Mucosa of stomach (tissue), 1 donor: ENCODE data around the gene GREM1.

Source experiments
- H3K27me3 ChIP-seq: one replicate; pipeline ENCODE4 v1.7.0; 2013; ENCODE audit warnings: mild to moderate bottlenecking, low read length; ENCODE audit not compliant: control insufficient read depth, insufficient read depth
- H3K36me3 ChIP-seq: one replicate; pipeline ENCODE4 v1.7.0; 2013; ENCODE audit warnings: low read length; ENCODE audit not compliant: control insufficient read depth, insufficient read depth
- H3K4me1 ChIP-seq: one replicate; pipeline ENCODE4 v1.7.0; 2013; ENCODE audit warnings: mild to moderate bottlenecking, low read length; ENCODE audit not compliant: control insufficient read depth, insufficient read depth
- H3K4me3 ChIP-seq: one replicate; pipeline ENCODE4 v1.7.0; 2013; ENCODE audit warnings: low read length
- H3K9ac ChIP-seq: one replicate; pipeline ENCODE4 v1.7.0; 2013; ENCODE audit warnings: mild to moderate bottlenecking, low read length, moderate library complexity
- H3K9me3 ChIP-seq: one replicate; pipeline ENCODE4 v1.7.0; 2013; ENCODE audit warnings: mild to moderate bottlenecking, low read length, moderate library complexity; ENCODE audit not compliant: control insufficient read depth
- donor health status: Pancreatic carcinoma.

Gene GREM1

DNA sequence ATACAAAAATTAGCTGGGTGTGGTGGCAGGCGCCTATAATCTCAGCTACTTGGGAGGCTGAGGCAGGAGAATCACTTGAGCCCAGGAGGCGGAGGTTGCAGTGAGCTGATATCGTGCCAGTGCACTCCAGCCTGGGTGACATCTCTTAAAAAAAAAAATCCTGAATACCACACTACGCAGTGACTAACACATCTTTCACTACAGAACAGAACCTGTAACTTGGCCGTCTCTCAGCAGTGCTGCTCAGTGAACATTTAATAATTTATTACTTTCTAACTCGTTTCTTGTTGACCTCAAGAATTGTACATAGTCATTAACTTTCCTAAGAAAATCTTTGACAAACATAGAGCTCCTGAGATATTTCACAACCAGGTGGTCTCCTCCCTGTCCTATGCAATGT is 3.8 kb downstream of the GREM1 start:
- no peak overlapping the region for H3K9ac ChIP-seq
- no peaks in the 10 kb centered on the region for H3K9me3 ChIP-seq
- H3K4me3 ChIP-seq: no peak overlapping the region
- H3K36me3 ChIP-seq: no peaks in the 10 kb centered on the region
- H3K4me1 ChIP-seq: peaks cover 10% of the 10 kb centered on the region
- peaks cover 46% of the 10 kb centered on the region for H3K27me3 ChIP-seq

DNA sequence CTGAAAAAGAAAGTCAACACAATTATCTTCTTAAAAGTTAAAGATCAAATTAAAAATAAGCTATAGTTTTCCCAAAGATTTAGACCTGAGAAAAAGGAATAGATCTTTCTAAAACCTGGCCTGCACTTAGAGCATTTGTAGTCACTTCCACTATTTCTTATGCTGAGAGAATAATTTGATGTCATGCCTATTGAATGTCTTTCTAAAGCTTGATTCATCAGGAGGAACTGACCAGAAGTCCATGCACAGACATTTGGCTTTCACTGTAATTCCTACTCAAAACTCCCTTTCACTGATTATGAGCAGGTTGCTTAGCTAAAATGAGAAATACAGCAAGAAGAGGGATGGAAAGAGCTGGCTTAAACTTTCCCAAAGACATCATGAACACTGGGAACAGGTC is 4.3 kb downstream of the GREM1 start:
- Histone ChIP-seq H3K36me3 (no peaks in the 10 kb centered on the region), H3K4me3 (no peak overlapping the region), H3K4me1 (peaks cover 10% of the 10 kb centered on the region), H3K9ac (no peak overlapping the region), H3K9me3 (no peaks in the 10 kb centered on the region), H3K27me3 (peaks cover 41% of the 10 kb centered on the region)

DNA sequence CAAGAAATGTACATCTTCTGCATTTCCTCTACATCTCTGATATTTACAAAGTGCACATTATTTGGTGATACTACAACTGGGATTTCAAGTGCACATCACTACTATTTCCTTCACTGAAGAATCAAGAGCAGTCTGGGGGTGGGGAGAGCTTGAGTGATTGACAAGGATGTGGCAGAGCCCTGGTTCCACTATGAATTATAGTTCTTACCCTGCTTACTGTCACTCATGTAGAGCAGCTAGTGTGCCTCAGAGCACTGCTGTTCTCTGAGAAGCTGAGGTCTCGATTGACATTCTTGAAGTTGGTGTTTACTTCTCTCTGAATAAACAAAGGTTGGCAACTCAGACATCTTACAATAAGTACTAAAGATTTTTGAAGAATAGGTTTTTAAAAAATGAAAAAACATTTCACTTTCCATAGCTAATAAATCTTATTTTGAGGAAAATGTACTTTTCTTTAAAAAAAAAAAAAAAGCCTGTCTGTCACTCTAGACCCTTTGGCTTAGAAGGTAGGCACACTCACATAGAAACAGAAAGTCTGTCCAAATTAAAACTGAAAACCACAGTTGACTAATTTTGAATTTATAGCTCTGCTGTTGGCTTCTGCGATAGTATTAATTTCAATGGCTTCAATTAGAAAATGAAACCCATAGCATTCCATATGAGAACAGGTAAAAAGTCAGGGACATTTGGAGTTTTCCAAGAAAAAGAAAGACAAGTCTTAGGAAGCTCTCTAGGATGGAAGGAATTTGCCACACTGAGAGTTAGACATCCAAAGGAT is 5.6 kb downstream of the GREM1 start:
- Histone ChIP-seq H3K9ac (no peak overlapping the region), H3K4me3 (no peak overlapping the region), H3K4me1 (peaks cover 5% of the 10 kb centered on the region), H3K9me3 (no peaks in the 10 kb centered on the region), H3K36me3 (no peaks in the 10 kb centered on the region), H3K27me3 (peaks cover 29% of the 10 kb centered on the region)

DNA sequence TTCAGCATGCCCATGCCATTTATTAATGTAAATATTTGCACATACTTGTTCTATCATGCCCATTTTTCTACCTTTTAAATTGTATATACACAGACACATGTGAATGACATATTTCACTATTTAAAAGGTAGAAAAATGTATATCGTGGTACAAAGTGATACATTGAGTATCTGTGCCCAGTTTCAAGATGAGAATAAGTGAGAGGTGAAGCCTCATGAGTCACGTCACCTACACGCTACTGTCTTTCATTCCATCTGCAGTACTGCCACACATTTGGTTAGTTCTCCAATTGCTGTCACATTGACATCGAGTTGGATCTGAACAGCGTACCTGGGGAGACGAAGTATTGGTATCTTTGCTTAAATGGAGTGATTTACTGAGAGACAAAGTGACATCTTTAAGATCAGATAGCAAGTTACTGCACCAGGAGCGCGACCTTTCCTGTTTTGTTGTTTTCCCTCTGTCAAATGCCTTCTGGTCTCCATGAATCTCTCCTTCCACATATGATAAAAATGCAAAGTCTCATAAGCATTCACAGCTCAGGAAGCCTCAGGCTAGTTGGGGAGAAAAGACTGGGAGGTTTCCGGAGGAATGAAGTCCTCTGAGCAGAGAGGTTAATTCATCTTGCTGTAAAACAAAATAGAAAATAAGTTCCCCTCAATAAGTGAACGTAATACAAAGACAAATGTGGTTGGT is 12.0 kb downstream of the GREM1 start:
- Histone ChIP-seq H3K27me3 (peaks cover 12% of the 10 kb centered on the region), H3K4me1 (peaks cover 6% of the 10 kb centered on the region), H3K4me3 (no peak overlapping the region), H3K36me3 (no peaks in the 10 kb centered on the region), H3K9ac (no peak overlapping the region), H3K9me3 (no peaks in the 10 kb centered on the region)

DNA sequence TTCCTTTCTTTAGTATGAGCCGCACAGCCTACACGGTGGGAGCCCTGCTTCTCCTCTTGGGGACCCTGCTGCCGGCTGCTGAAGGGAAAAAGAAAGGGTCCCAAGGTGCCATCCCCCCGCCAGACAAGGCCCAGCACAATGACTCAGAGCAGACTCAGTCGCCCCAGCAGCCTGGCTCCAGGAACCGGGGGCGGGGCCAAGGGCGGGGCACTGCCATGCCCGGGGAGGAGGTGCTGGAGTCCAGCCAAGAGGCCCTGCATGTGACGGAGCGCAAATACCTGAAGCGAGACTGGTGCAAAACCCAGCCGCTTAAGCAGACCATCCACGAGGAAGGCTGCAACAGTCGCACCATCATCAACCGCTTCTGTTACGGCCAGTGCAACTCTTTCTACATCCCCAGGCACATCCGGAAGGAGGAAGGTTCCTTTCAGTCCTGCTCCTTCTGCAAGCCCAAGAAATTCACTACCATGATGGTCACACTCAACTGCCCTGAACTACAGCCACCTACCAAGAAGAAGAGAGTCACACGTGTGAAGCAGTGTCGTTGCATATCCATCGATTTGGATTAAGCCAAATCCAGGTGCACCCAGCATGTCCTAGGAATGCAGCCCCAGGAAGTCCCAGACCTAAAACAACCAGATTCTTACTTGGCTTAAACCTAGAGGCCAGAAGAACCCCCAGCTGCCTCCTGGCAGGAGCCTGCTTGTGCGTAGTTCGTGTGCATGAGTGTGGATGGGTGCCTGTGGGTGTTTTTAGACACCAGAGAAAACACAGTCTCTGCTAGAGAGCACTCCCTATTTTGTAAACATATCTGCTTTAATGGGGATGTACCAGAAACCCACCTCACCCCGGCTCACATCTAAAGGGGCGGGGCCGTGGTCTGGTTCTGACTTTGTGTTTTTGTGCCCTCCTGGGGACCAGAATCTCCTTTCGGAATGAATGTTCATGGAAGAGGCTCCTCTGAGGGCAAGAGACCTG is 13.2 kb downstream of the GREM1 start:
- H3K4me1 ChIP-seq: peaks cover 6% of the 10 kb centered on the region
- H3K4me3 ChIP-seq: no peak overlapping the region
- H3K27me3 ChIP-seq: peaks cover 12% of the 10 kb centered on the region
- H3K9ac ChIP-seq: no peak overlapping the region
- H3K9me3 ChIP-seq: no peaks in the 10 kb centered on the region
- H3K36me3 ChIP-seq: no peaks in the 10 kb centered on the region

DNA sequence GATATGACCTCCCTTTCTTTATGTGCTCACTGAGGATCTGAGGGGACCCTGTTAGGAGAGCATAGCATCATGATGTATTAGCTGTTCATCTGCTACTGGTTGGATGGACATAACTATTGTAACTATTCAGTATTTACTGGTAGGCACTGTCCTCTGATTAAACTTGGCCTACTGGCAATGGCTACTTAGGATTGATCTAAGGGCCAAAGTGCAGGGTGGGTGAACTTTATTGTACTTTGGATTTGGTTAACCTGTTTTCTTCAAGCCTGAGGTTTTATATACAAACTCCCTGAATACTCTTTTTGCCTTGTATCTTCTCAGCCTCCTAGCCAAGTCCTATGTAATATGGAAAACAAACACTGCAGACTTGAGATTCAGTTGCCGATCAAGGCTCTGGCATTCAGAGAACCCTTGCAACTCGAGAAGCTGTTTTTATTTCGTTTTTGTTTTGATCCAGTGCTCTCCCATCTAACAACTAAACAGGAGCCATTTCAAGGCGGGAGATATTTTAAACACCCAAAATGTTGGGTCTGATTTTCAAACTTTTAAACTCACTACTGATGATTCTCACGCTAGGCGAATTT is 14.9 kb downstream of the GREM1 start:
- Histone ChIP-seq H3K9me3 (no peaks in the 10 kb centered on the region), H3K4me3 (no peak overlapping the region), H3K36me3 (no peaks in the 10 kb centered on the region), H3K9ac (no peak overlapping the region), H3K4me1 (peaks cover 6% of the 10 kb centered on the region), H3K27me3 (peaks cover 12% of the 10 kb centered on the region)

DNA sequence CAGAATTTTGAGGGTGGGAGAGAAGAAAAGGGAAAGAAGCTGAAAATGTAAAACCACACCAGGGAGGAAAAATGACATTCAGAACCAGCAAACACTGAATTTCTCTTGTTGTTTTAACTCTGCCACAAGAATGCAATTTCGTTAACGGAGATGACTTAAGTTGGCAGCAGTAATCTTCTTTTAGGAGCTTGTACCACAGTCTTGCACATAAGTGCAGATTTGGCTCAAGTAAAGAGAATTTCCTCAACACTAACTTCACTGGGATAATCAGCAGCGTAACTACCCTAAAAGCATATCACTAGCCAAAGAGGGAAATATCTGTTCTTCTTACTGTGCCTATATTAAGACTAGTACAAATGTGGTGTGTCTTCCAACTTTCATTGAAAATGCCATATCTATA is 15.5 kb downstream of the GREM1 start:
- peaks cover 12% of the 10 kb centered on the region for H3K27me3 ChIP-seq
- H3K4me1 ChIP-seq: peaks cover 6% of the 10 kb centered on the region
- H3K9me3 ChIP-seq: no peaks in the 10 kb centered on the region
- H3K9ac ChIP-seq: no peak overlapping the region
- no peak overlapping the region for H3K4me3 ChIP-seq
- H3K36me3 ChIP-seq: no peaks in the 10 kb centered on the region

DNA sequence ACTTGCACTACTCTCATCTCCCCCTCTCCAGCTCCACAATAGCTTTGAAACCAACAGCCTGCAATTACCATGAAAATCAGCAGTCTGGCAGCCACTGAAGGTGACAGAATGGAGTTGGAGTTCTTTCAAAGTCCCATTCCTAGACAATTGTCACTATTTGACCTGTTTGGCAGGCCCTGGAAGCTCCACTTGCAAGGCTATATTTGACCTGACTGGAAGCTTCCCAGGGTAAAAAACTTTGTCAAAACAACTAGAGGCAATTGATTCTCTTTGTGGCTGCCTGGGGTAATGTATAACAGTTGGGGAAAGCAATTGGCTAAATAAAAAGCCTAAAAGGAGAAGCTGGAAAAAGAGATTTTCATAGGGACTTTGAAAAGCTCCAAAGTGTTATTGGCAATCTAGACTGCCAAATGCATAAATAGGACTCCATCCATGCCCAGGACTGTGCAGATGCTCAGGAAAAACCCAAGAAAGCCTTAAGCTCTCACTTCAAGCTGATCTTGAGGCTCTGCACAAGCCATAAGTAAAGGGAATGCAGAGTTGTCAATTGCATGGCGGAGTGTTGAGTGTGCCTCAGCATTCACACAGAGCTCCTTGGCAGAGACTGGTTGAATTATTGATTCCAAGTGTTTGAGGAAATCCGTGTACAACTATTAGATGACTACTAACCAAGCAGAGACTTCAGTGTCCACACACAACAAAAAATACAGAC is 18.3 kb downstream of the GREM1 start:
- Histone ChIP-seq H3K36me3 (no peaks in the 10 kb centered on the region), H3K4me3 (no peak overlapping the region), H3K27me3 (peaks cover 15% of the 10 kb centered on the region), H3K4me1 (peaks cover 1% of the 10 kb centered on the region), H3K9me3 (no peaks in the 10 kb centered on the region), H3K9ac (no peak overlapping the region)

DNA sequence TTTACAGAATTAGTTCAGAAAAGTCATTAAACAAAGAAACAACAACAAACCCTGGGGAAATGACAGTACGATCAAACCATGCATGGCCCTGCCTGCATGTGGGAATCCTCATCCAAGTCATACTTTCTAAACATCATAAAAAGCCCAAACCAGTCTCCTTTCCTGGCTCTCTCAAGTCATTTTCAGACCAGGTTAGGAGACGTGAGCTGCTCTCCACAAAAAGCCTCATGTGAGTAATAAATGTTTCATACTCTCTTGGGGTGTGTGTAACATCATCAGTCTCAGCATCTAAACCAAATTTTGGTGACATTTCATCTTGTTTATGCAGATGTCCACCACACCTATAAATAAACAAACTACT is 18.9 kb downstream of the GREM1 start:
- H3K36me3 ChIP-seq: no peaks in the 10 kb centered on the region
- H3K9me3 ChIP-seq: no peaks in the 10 kb centered on the region
- no peak overlapping the region for H3K4me3 ChIP-seq
- H3K4me1 ChIP-seq: no peaks in the 10 kb centered on the region
- H3K9ac ChIP-seq: no peak overlapping the region
- H3K27me3 ChIP-seq: peaks cover 10% of the 10 kb centered on the region

DNA sequence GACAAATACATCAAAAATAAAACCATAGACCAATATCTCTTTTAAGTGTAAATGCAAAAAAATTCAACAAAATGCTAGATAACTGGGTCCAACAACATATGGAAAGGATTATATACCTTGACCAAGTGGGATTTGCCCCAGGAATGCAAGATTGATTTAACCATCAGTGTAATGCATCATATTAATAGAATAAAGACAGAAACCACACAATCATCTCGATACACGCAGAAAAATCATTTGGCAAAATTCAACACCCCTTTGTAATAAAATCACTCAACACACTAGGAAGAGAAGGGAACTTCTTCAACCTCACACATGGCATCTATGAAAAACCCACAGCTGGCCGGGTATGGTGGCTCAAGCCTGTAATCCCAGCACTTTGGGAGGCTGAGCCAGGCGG is 19.5 kb downstream of the GREM1 start:
- Histone ChIP-seq H3K36me3 (no peaks in the 10 kb centered on the region), H3K27me3 (peaks cover 7% of the 10 kb centered on the region), H3K4me1 (no peaks in the 10 kb centered on the region), H3K9ac (no peak overlapping the region), H3K4me3 (no peak overlapping the region), H3K9me3 (no peaks in the 10 kb centered on the region)

DNA sequence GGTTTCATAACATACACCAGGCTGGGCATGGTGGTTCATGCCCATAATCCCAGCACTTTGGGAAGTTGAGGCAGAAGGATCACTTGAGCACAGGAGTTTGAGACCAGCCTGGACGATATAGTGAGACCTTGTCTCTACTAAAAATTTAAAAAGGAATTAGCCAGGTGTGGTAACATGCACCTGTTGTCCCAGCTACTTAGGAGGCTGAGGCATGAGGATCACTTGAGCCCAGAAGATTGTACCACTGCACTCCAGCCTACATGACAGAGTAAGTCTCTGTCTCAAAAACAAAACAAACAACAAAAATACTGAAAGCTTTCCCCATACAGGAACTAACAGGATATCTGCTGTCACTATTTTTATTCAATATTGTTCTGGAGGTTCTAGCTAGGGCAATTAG is 20.9 kb downstream of the GREM1 start:
- Histone ChIP-seq H3K4me3 (no peak overlapping the region), H3K4me1 (no peaks in the 10 kb centered on the region), H3K27me3 (peaks cover 7% of the 10 kb centered on the region), H3K36me3 (no peaks in the 10 kb centered on the region), H3K9ac (no peak overlapping the region), H3K9me3 (no peaks in the 10 kb centered on the region)
